Uterus (tissue), 4 donors: ENCODE measurements around the gene GLI1. TPM values are rescaled to one million over a fixed set of nuclear protein-coding genes. Genes with fewer than 3 reads are reported as not detected.
"Not testable (repeated sequence)": the region's sequence is repeated elsewhere in the genome, so short reads cannot be mapped to it uniquely, and the experiment has no call there.

Experiments used
- DNase-seq, 2 donors: peaks; one replicate each; pipeline ENCODE4 v3.0.0-alpha.2; 2019 to 2020
- H3K27ac ChIP-seq, 2 donors: fragments of 200-600 bp; sonication (generic); 1 replicate in 1 of 2; 2 replicates in 1 of 2; pipeline ENCODE4 v1.5.1; 2016 to 2018
- H3K27me3 ChIP-seq, 2 donors: fragments of 200-600 bp; sonication (generic); one replicate each; pipeline ENCODE4 v1.5.1; 2018 to 2019; ENCODE audit warnings: control low read depth in 1 of 2
- H3K36me3 ChIP-seq, 2 donors: fragments of 200-600 bp; sonication (generic); one replicate each; pipeline ENCODE4 v1.5.1; 2019; ENCODE audit warnings: control low read depth in 1 of 2
- H3K4me1 ChIP-seq, 2 donors: fragments of 200-600 bp; sonication (generic); one replicate each; pipeline ENCODE4 v1.5.1; 2018 to 2019; ENCODE audit warnings: control low read depth in 1 of 2
- H3K4me3 ChIP-seq, 2 donors: fragments of 200-600 bp; sonication (generic); 1 replicate in 1 of 2; 2 replicates in 1 of 2; pipeline ENCODE4 v1.5.1; 2018 to 2019; ENCODE audit warnings: mild to moderate bottlenecking in 1 of 2
- H3K9me3 ChIP-seq, 2 donors: fragments of 200-600 bp; sonication (generic); one replicate each; pipeline ENCODE4 v1.5.1; 2019; ENCODE audit warnings: control low read depth in 1 of 2
- CTCF ChIP-seq, 4 experiments: fragments of 200-600 bp in 2 of 4; fragments of 450-650 bp in 2 of 4; sonication (generic) in 2 of 4; IDR thresholded peaks; one replicate each; pipeline ENCODE4 v1.5.1; 2016 to 2019; ENCODE audit warnings: antibody characterized with exemption in 4 of 4, mild to moderate bottlenecking in 2 of 4, moderate library complexity in 1 of 4
- POLR2A ChIP-seq, 2 donors: fragments of 450-650 bp; IDR thresholded peaks; one replicate each; pipeline ENCODE4 v1.6.1; 2016; ENCODE audit warnings: antibody characterized with exemption in 2 of 2, mild to moderate bottlenecking in 1 of 2, moderate library complexity in 1 of 2
- intact Hi-C: fragments of 100-400 bp; cut with DNase I; formaldehyde crosslinking; loops from one replicate; pipeline ENCODE4 v1.15.1; 2023; ENCODE audit warnings: low total_unique reads
- total RNA-seq, 4 donors: library from RNA; depleted of rRNA in 3 of 4; stranded (reverse); fragments of >200 nt in 3 of 4; gene quantifications; one replicate each; pipeline versions ENCODE4 v1.1.0 to v1.2.4, GENCODE V29; 2014 to 2023
- donor health status: DM: yes; HTN: yes; CAD: no.

The GLI1 gene
- total RNA-seq, 4 donors from 2014 or later = 6.1 to 6.6 TPM; not detected in 2

- DNase-seq = peak in 1 of 2 donors; percentile 8
- Histone ChIP-seq H3K27ac (no peak within 1 kb of the TSS), H3K27me3 (no peaks in the 10 kb centered on the region), H3K36me3 (no peaks in the 10 kb centered on the region), H3K4me3 (no peak within 1 kb of the TSS), H3K9me3 (no peaks in the 10 kb centered on the region), H3K4me1 (no peaks in the 10 kb centered on the region)
- intact Hi-C loops = no loop called here
- TF ChIP-seq CTCF (IDR thresholded peaks at IDR 0.05) (no peak), POLR2A (IDR thresholded peaks at IDR 0.05) (no peak)
Measured at GRCh38 chr12:57434517-57435223, 24.9 kb upstream of the GLI1 start, which contains the start of gene INHBC. TSS of gene INHBC (plus strand) at chr12:57434784. CDS start at chr12:57434887, 103 bp downstream.

DNA sequence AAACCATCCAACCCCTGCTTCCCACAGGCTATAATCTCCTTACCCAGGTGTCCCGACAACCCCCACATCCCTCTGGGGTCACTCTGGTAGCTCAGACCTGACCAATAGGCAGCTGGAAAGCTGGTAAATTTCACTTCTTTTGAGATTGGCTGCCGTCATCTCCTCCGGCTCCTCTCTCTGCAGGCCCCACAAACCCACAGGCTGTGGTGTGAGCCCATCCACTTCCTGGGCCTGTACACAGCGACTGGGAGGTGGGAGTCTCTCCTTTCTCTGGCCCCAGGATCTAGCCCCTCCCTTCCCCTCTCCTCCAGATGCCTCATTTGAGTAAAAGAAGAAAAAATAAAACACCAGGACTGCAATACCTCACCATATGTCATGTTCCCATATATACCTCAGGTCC is 24.3 kb upstream of the GLI1 start:
- TF ChIP-seq CTCF (IDR thresholded peaks at IDR 0.05) = no peak
- TF ChIP-seq POLR2A (IDR thresholded peaks at IDR 0.05) = no peak
- Histone ChIP-seq H3K4me3 (no peak overlapping the region), H3K9me3 (no peaks in the 10 kb centered on the region), H3K27me3 (no peaks in the 10 kb centered on the region), H3K36me3 (no peaks in the 10 kb centered on the region), H3K27ac (no peak overlapping the region), H3K4me1 (no peaks in the 10 kb centered on the region)
- DNase-seq = no peak
- intact Hi-C loops = no loop called here

DNA sequence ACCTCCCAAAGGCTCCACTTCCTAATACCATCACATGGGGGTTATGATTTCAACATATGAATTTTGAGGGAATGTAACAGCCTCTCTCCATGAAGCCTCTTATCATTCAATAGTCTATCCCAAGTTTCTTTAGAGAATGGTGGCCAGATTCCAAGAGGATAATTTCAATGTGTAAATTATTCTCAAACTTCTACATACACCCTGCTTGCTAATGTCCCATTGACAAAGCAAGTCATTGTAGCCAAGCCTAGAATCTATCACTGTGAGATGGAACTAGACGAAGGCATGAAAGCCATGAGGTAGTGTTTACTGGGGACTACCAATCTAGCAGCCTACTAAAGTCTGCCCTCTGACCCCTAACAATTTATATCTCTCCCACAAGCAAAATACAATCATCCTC is 21.2 kb upstream of the GLI1 start:
- Histone ChIP-seq H3K27ac (no peak overlapping the region), H3K4me3 (no peak overlapping the region), H3K9me3 (peaks cover 0 to 3% of the 10 kb centered on the region in 2 donors), H3K36me3 (no peaks in the 10 kb centered on the region), H3K4me1 (no peaks in the 10 kb centered on the region), H3K27me3 (no peaks in the 10 kb centered on the region)
- no peak for DNase-seq
- intact Hi-C loops = no loop called here
- TF ChIP-seq POLR2A (IDR thresholded peaks at IDR 0.05) (no peak), CTCF (IDR thresholded peaks at IDR 0.05) (no peak)

- intact Hi-C loops = no loop called here
- peaks cover 0 to 3% of the 10 kb centered on the region in 2 donors for H3K9me3 ChIP-seq
- no peaks in the 10 kb centered on the region for H3K27me3 ChIP-seq
- H3K27ac ChIP-seq = no peak overlapping the region
- DNase-seq = no peak
- H3K4me1 ChIP-seq = no peaks in the 10 kb centered on the region
- H3K36me3 ChIP-seq = no peaks in the 10 kb centered on the region
- no peak overlapping the region for H3K4me3 ChIP-seq
- no peak for TF ChIP-seq POLR2A (IDR thresholded peaks at IDR 0.05)
- no peak for TF ChIP-seq CTCF (IDR thresholded peaks at IDR 0.05)
Measured at GRCh38 chr12:57439762-57440266, 19.8 kb upstream of the GLI1 start.

DNA sequence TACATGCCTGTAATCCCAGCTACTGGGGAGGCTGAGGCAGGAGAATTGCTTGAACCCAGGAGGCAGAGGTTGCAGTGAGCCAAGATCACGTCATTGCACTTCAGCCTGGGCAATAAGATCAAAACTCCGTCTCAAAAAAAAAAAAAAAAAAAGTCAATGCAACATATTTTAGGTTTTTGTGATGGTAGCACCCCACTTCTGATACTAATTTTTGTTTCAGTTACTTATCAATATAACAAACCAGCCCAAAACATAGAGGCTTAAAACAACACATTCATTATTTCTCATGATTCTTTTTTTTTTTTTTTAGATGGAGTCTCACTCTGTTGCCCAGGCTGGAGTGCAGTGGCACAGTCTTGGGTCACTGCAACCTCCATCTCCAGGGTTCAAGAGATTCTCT is 18.2 kb upstream of the GLI1 start:
- H3K4me1 ChIP-seq, intact Hi-C loops: not testable (repeated sequence)

More for the DNA sequence above, 18.2 kb upstream of the GLI1 start:
- H3K27ac ChIP-seq, DNase-seq, H3K27me3 ChIP-seq, H3K9me3 ChIP-seq, H3K36me3 ChIP-seq, H3K4me3 ChIP-seq: not testable (repeated sequence)
